ENCODE measurements around the gene FGD5. TPM values are rescaled to one million over a fixed set of nuclear protein-coding genes. Genes with fewer than 3 reads are reported as not detected.

Gene FGD5
- total and polyA plus RNA-seq, 2 experiments from 2014 or later = 7.4 to 12.2 TPM

DNA sequence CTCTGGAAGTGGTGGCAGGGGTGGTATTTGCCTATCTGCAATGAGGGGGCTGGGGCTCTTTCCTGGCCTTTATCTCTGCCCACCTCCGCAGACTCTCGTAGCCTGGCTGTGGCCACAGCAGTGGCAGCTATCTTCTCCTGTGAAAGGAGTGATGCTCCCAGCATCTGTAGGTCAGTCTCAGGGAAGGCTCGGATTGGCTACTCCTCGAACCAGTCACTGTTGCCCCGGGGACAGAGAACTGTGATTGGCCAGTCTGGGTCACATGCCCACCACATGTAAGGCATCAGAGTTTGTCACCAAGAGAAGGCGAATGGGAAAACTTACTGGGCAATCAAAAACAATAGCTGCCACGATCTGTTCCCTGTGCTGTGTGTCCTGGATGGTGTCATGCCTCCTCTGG is 30.1 kb upstream of the FGD5 start (continued):
- TF ChIP-seq, protein P1, sequence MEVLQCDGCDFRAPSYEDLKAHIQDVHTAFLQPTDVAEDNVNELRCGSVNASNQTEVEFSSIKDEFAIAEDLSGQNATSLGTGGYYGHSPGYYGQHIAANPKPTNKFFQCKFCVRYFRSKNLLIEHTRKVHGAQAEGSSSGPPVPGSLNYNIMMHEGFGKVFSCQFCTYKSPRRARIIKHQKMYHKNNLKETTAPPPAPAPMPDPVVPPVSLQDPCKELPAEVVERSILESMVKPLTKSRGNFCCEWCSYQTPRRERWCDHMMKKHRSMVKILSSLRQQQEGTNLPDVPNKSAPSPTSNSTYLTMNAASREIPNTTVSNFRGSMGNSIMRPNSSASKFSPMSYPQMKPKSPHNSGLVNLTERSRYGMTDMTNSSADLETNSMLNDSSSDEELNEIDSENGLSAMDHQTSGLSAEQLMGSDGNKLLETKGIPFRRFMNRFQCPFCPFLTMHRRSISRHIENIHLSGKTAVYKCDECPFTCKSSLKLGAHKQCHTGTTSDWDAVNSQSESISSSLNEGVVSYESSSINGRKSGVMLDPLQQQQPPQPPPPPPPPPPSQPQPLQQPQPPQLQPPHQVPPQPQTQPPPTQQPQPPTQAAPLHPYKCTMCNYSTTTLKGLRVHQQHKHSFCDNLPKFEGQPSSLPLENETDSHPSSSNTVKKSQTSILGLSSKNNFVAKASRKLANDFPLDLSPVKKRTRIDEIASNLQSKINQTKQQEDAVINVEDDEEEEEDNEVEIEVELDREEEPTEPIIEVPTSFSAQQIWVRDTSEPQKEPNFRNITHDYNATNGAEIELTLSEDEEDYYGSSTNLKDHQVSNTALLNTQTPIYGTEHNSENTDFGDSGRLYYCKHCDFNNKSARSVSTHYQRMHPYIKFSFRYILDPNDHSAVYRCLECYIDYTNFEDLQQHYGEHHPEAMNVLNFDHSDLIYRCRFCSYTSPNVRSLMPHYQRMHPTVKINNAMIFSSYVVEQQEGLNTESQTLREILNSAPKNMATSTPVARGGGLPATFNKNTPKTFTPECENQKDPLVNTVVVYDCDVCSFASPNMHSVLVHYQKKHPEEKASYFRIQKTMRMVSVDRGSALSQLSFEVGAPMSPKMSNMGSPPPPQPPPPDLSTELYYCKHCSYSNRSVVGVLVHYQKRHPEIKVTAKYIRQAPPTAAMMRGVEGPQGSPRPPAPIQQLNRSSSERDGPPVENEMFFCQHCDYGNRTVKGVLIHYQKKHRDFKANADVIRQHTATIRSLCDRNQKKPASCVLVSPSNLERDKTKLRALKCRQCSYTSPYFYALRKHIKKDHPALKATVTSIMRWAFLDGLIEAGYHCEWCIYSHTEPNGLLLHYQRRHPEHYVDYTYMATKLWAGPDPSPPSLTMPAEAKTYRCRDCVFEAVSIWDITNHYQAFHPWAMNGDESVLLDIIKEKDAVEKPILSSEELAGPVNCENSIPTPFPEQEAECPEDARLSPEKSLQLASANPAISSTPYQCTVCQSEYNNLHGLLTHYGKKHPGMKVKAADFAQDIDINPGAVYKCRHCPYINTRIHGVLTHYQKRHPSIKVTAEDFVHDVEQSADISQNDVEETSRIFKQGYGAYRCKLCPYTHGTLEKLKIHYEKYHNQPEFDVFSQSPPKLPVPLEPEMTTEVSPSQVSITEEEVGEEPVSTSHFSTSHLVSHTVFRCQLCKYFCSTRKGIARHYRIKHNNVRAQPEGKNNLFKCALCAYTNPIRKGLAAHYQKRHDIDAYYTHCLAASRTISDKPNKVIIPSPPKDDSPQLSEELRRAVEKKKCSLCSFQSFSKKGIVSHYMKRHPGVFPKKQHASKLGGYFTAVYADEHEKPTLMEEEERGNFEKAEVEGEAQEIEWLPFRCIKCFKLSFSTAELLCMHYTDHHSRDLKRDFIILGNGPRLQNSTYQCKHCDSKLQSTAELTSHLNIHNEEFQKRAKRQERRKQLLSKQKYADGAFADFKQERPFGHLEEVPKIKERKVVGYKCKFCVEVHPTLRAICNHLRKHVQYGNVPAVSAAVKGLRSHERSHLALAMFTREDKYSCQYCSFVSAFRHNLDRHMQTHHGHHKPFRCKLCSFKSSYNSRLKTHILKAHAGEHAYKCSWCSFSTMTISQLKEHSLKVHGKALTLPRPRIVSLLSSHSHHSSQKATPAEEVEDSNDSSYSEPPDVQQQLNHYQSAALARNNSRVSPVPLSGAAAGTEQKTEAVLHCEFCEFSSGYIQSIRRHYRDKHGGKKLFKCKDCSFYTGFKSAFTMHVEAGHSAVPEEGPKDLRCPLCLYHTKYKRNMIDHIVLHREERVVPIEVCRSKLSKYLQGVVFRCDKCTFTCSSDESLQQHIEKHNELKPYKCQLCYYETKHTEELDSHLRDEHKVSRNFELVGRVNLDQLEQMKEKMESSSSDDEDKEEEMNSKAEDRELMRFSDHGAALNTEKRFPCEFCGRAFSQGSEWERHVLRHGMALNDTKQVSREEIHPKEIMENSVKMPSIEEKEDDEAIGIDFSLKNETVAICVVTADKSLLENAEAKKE (CRISPR knock-in tag; IDR thresholded peaks at IDR 0.05) = no peak
- TF ChIP-seq EZH2 (IDR thresholded peaks at IDR 0.05; ENCODE audit: low read depth, unreplicated experiment) (no peak), ZNF331 (CRISPR knock-in tag; IDR thresholded peaks at IDR 0.05; ENCODE audit: low read depth) (no peak), POLR2AphosphoS5 (IDR thresholded peaks at IDR 0.05; ENCODE audit: low read depth) (no peak), CREB1 (CRISPR knock-in tag; IDR thresholded peaks at IDR 0.05; ENCODE audit: low read depth) (no peak), NANOG (IDR thresholded peaks at IDR 0.05; ENCODE audit: borderline replicate concordance) (no peak), ZNF114 (CRISPR knock-in tag; IDR thresholded peaks at IDR 0.05) (no peak)
- TF ChIP-seq, protein P2, sequence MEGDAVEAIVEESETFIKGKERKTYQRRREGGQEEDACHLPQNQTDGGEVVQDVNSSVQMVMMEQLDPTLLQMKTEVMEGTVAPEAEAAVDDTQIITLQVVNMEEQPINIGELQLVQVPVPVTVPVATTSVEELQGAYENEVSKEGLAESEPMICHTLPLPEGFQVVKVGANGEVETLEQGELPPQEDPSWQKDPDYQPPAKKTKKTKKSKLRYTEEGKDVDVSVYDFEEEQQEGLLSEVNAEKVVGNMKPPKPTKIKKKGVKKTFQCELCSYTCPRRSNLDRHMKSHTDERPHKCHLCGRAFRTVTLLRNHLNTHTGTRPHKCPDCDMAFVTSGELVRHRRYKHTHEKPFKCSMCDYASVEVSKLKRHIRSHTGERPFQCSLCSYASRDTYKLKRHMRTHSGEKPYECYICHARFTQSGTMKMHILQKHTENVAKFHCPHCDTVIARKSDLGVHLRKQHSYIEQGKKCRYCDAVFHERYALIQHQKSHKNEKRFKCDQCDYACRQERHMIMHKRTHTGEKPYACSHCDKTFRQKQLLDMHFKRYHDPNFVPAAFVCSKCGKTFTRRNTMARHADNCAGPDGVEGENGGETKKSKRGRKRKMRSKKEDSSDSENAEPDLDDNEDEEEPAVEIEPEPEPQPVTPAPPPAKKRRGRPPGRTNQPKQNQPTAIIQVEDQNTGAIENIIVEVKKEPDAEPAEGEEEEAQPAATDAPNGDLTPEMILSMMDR (conservative IDR thresholded peaks at IDR 0.05; ENCODE audit: low read depth in 2 of 2) = no peak

DNA sequence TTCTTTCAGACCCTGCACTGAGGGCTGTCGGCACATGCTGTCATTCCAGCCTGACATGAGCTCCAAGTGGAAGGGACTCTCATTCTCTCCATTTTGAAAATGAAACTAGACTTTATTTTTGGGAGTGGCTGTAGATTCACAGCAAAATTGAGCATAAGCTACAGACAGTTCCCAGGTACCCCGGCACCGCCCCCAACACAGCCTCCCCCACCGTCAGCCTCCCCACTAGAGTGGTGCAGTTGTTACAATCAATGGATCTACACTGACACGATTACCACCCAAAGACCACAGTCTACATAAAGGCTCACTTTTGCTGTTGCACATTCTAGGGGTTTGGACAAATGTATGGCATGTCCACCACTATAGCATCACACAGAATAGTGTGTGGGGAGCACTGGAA is 29.5 kb upstream of the FGD5 start:
- no peak overlapping the region for H3K4me3 Mint-ChIP-seq
- TF ChIP-seq CREB1 (CRISPR knock-in tag; IDR thresholded peaks at IDR 0.05; ENCODE audit: low read depth) = no peak
- TF ChIP-seq, protein P3, sequence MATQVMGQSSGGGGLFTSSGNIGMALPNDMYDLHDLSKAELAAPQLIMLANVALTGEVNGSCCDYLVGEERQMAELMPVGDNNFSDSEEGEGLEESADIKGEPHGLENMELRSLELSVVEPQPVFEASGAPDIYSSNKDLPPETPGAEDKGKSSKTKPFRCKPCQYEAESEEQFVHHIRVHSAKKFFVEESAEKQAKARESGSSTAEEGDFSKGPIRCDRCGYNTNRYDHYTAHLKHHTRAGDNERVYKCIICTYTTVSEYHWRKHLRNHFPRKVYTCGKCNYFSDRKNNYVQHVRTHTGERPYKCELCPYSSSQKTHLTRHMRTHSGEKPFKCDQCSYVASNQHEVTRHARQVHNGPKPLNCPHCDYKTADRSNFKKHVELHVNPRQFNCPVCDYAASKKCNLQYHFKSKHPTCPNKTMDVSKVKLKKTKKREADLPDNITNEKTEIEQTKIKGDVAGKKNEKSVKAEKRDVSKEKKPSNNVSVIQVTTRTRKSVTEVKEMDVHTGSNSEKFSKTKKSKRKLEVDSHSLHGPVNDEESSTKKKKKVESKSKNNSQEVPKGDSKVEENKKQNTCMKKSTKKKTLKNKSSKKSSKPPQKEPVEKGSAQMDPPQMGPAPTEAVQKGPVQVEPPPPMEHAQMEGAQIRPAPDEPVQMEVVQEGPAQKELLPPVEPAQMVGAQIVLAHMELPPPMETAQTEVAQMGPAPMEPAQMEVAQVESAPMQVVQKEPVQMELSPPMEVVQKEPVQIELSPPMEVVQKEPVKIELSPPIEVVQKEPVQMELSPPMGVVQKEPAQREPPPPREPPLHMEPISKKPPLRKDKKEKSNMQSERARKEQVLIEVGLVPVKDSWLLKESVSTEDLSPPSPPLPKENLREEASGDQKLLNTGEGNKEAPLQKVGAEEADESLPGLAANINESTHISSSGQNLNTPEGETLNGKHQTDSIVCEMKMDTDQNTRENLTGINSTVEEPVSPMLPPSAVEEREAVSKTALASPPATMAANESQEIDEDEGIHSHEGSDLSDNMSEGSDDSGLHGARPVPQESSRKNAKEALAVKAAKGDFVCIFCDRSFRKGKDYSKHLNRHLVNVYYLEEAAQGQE (IDR thresholded peaks at IDR 0.05; ENCODE audit: unreplicated experiment) = no peak

More for the DNA sequence above, 29.5 kb upstream of the FGD5 start:
- H3K4me1 Mint-ChIP-seq = peaks cover 10% of the 10 kb centered on the region; the same call in 2 of the 3 replicates
- Histone ChIP-seq H3K9me2 (ENCODE audit: insufficient read depth) (no peaks in the 10 kb centered on the region), H4K20me1 (replicated peaks; ENCODE audit: insufficient read depth) (no peaks in the 10 kb centered on the region), H3K27me3 (ENCODE audit: insufficient read depth) (no peaks in the 10 kb centered on the region), H3K27ac (ENCODE audit: low read depth) (no peak overlapping the region), H3K79me2 (replicated peaks; ENCODE audit: insufficient read depth) (no peaks in the 10 kb centered on the region), H3K4me2 (no peak overlapping the region), H3K4me3 (no peak overlapping the region), H3K4me1 (ENCODE audit: insufficient read depth) (peaks cover 3% of the 10 kb centered on the region), H2AFZ (no peak overlapping the region), H3K36me3 (ENCODE audit: insufficient read depth) (no peaks in the 10 kb centered on the region), H3F3A (replicated peaks; ENCODE audit: low read depth) (no peaks in the 10 kb centered on the region)
- H3K36me3 Mint-ChIP-seq (ENCODE audit: low read depth) = no peaks in the 10 kb centered on the region
- peaks cover 10% of the 10 kb centered on the region for H3K27me3 Mint-ChIP-seq (ENCODE audit: insufficient read depth, low read depth, poor library complexity)
- no peak for DNase-seq (ENCODE audit: low spot score)
- ATAC-seq = no peak
- H3K9me3 Mint-ChIP-seq = no peaks in the 10 kb centered on the region; the same call in 2 of the 3 replicates
- no peak overlapping the region for H3K27ac Mint-ChIP-seq
